D721Med (cell line): ENCODE data around the gene PGAM5.

Source experiments
- DNase-seq: peaks from one replicate; pipeline ENCODE4 v3.0.0; 2011; ENCODE audit warnings: low spot score; ENCODE audit not compliant: insufficient read length
- FAIRE-seq: peaks from 2 replicates; lab custom pipeline; 2011; peaks lifted over from hg19 to GRCh38; lab: Jason Lieb, UNC
- CTCF ChIP-seq: IDR thresholded peaks from 2 replicates; pipeline ENCODE4 v1.5.1; 2012; ENCODE audit warnings: mild to moderate bottlenecking, control low read depth; ENCODE audit not compliant: insufficient read depth; ENCODE audit errors: missing control alignments

PGAM5 gene

GRCh38 chr12:132716356-132716755 lies 5.7 kb downstream of the PGAM5 start:
- TF ChIP-seq CTCF: no peak
- DNase-seq: no peak
- no peak for FAIRE-seq

GRCh38 chr12:132717011-132717410 lies 6.4 kb downstream of the PGAM5 start:
- no peak for TF ChIP-seq CTCF
- no peak for FAIRE-seq
- DNase-seq: no peak

GRCh38 chr12:132717531-132718387 lies 7.1 kb downstream of the PGAM5 start:
- no peak for TF ChIP-seq CTCF
- no peak for DNase-seq
- FAIRE-seq: no peak

GRCh38 chr12:132718644-132719043 lies 8.0 kb downstream of the PGAM5 start:
- FAIRE-seq (no peak), DNase-seq (no peak)
- no peak for TF ChIP-seq CTCF

- TF ChIP-seq CTCF: no peak
- FAIRE-seq: no peak
- no peak for DNase-seq
These were observed 8.7 kb downstream of the PGAM5 start for GRCh38 chr12:132719141-132719953.

GRCh38 chr12:132719954-132720324 lies 9.3 kb downstream of the PGAM5 start:
- DNase-seq: no peak
- no peak for FAIRE-seq
- TF ChIP-seq CTCF: no peak
